Left ventricle myocardium inferior (tissue), 1 donor: ENCODE data around the gene NINL. TPM values are rescaled to one million over a fixed set of nuclear protein-coding genes. Genes with fewer than 3 reads are reported as not detected.

Experiments used
- DNase-seq: peaks from one replicate; pipeline ENCODE4 v3.0.0-alpha.2; 2020
- H3K27ac ChIP-seq: fragments of 200-600 bp; replicated peaks from 2 replicates; pipeline ENCODE4 v1.8.0; 2021
- H3K27me3 ChIP-seq: fragments of 200-600 bp; 2 replicates; pipeline ENCODE4 v1.8.0; 2021; ENCODE audit warnings: low read depth
- H3K36me3 ChIP-seq: fragments of 200-600 bp; 2 replicates; pipeline ENCODE4 v1.8.0; 2021
- H3K4me1 ChIP-seq: fragments of 200-600 bp; 2 replicates; pipeline ENCODE4 v1.8.0; 2021
- H3K4me3 ChIP-seq: fragments of 200-600 bp; 2 replicates; pipeline ENCODE4 v1.8.0; 2021; ENCODE audit warnings: mild to moderate bottlenecking, moderate library complexity
- H3K9me3 ChIP-seq: fragments of 200-600 bp; replicated peaks from 2 replicates; pipeline ENCODE4 v1.8.0; 2021
- CTCF ChIP-seq: fragments of 200-600 bp; IDR thresholded peaks from 2 replicates; pipeline ENCODE4 v1.8.0; 2021; ENCODE audit warnings: antibody characterized with exemption, mild to moderate bottlenecking, borderline replicate concordance
- intact Hi-C: fragments of 100-400 bp; cut with micrococcal nuclease; formaldehyde crosslinking; loops from one replicate; pipeline ENCODE4 v1.11.0; 2022
- total RNA-seq: library from RNA; stranded (reverse); fragmentation: NEBNext Ultra II Directional; extraction: Animal tissue kit (Norgen Biotek cat#: 25700); gene quantifications from one replicate; pipeline ENCODE4 v1.2.1, GENCODE V29; 2021
- donor health status: DM: no; HTN: yes; CAD: no; lungs with severe emphysema.

Gene NINL
- total RNA-seq, 1 donor from 2014 or later, result 1.8 TPM

GRCh38 chr20:25460566-25461280, 124.6 kb downstream of the NINL start:
- Histone ChIP-seq H3K27me3 (no peaks in the 10 kb centered on the region), H3K27ac (no peak overlapping the region), H3K9me3 (no peaks in the 10 kb centered on the region), H3K4me1 (peaks cover 12% of the 10 kb centered on the region), H3K36me3 (peaks cover 11% of the 10 kb centered on the region), H3K4me3 (no peak overlapping the region)
- no peak for DNase-seq
- TF ChIP-seq CTCF, result no peak
- intact Hi-C loops, result no loop called here

GRCh38 chr20:25459916-25460535, 125.3 kb downstream of the NINL start:
- TF ChIP-seq CTCF, result no peak
- H3K36me3 ChIP-seq, result peaks cover 17% of the 10 kb centered on the region
- intact Hi-C loops, result no loop called here

GRCh38 chr20:25459111-25459830, 126.1 kb downstream of the NINL start:
- Histone ChIP-seq H3K27ac (no peak overlapping the region), H3K27me3 (no peaks in the 10 kb centered on the region), H3K36me3 (peaks cover 21% of the 10 kb centered on the region), H3K9me3 (no peaks in the 10 kb centered on the region), H3K4me3 (no peak overlapping the region), H3K4me1 (no peaks in the 10 kb centered on the region)
- TF ChIP-seq CTCF, result no peak
- no peak for DNase-seq
- intact Hi-C loops, result no loop called here

More at GRCh38 chr20:25459916-25460535, 125.3 kb downstream of the NINL start:
- DNase-seq, result no peak
- Histone ChIP-seq H3K27me3 (no peaks in the 10 kb centered on the region), H3K4me1 (peaks cover 7% of the 10 kb centered on the region), H3K9me3 (no peaks in the 10 kb centered on the region), H3K4me3 (no peak overlapping the region), H3K27ac (no peak overlapping the region)

DNA sequence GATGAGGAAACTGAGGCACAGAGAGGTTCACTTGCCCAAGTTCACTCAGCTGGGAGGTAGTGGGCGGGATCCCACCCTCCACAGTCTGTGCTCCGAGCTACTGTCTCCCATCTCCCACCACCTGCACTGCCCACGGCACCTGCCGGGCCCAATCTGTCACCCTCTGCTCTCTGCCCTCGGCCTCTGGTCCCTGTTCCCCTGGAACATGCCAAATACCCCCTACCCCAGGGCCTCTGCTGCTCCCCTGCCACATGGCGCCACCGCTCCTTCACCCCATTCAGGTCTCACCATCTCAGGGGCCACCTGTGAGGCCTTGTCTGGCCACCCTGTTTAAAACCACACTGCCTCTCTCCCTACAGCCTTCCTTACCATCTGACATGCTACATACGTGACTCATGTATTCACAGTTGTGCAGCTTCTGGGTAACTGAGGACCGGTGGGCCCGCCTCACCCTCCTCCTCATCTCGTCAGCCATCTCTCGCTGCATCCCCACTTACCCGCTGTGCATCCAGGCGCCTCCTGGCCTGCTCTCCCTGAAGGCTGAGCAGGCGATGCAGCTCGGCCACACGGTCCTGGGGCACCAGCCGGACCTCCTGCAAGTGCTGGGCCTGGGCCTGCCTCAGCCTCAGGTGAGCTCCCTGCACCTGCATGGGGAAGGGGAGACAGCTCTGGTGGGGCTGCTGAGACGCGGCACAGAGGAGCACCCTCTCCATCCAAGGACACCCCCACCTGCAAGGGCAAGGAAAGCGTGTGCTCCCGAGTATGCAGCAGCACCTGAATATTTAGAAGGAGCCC, 127.2 kb downstream of the NINL start:
- no peaks in the 10 kb centered on the region for H3K27me3 ChIP-seq

More for the DNA sequence above, 127.2 kb downstream of the NINL start:
- Histone ChIP-seq H3K27ac (no peak overlapping the region), H3K4me3 (no peak overlapping the region), H3K4me1 (peaks cover 4% of the 10 kb centered on the region), H3K36me3 (peaks cover 25% of the 10 kb centered on the region), H3K9me3 (no peaks in the 10 kb centered on the region)
- intact Hi-C loops, result no loop called here
- TF ChIP-seq CTCF, result no peak
- DNase-seq, result no peak
